Gastrocnemius medialis (tissue), 4 donors: Measurements from ENCODE around the gene NTRK3.

Source experiments
- CTCF ChIP-seq, 5 experiments: fragments of 450-650 bp in 3 of 5; fragments of 200-600 bp in 2 of 5; sonication (generic) in 2 of 5; IDR thresholded peaks in 4 of 5; conservative IDR thresholded peaks in 1 of 5; 1 replicate in 4 of 5; 2 replicates in 1 of 5; pipeline ENCODE4 v1.5.1; 2016 to 2019; ENCODE audit warnings: antibody characterized with exemption in 5 of 5, mild to moderate bottlenecking in 3 of 5, moderate library complexity in 3 of 5
- POLR2A ChIP-seq, 2 donors: fragments of 450-650 bp; IDR thresholded peaks; one replicate each; pipeline ENCODE4 v1.6.1; 2017; ENCODE audit warnings: antibody characterized with exemption in 2 of 2, mild to moderate bottlenecking in 2 of 2, moderate library complexity in 2 of 2

DNA sequence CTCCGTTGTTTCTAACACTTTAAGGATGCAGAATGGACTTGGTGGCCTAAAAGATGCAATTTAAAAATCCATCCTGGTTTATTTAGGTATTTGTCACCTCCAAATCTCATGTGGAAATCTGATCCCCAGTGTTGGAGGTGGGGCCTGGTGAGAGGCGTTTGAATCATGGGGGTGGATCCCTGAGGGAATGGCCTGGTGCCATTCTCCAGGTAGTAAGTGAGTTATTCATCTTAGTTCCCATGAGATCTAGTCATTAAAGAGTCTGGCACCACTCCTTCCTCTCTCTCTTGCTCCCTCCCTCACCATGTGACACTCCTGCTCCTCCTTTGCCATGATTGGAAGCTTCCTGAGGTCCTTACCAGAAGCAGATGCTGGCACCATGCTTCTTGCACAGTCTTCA is 339.1 kb downstream of the NTRK3 start:
- TF ChIP-seq CTCF (IDR thresholded peaks at IDR 0.05 in 4 of 5, conservative IDR thresholded peaks at IDR 0.05 in 1 of 5) (no peak), POLR2A (IDR thresholded peaks at IDR 0.05) (no peak)
